Activated naive CD4-positive, alpha-beta T cell treated with anti-CD3 and anti-CD28 coated beads, Interleukin-2, amount 10 ng/mL, durations not matched to agents 7 days and 5 days (primary cell): ENCODE data around the gene VEZF1.
"Not testable (repeated sequence)": the region's sequence is repeated elsewhere in the genome, so short reads cannot be mapped to it uniquely, and the experiment has no call there.

Experiments
- CTCF ChIA-PET: fragments of 350-600 bp; sonication (Branson Sonifier 250); formaldehyde crosslinking; loops from one replicate; lab custom pipeline; 2021; ENCODE audit warnings: antibody characterized with exemption; lab: Charles Lee
- DNase-seq: peaks from one replicate; pipeline ENCODE4 v3.0.0-alpha.2; 2020
- H3K27ac Mint-ChIP-seq: one replicate; pipeline ENCODE4 v1.8.0; 2021; ENCODE audit warnings: mild to moderate bottlenecking, moderate library complexity, mixed read lengths
- H3K27me3 Mint-ChIP-seq: one replicate; pipeline ENCODE4 v1.8.0; 2021; ENCODE audit warnings: mild to moderate bottlenecking, mixed read lengths
- H3K36me3 Mint-ChIP-seq: one replicate; pipeline ENCODE4 v1.8.0; 2021; ENCODE audit warnings: mixed read lengths
- H3K4me1 Mint-ChIP-seq: one replicate; pipeline ENCODE4 v1.8.0; 2021; ENCODE audit warnings: mixed read lengths
- H3K4me3 Mint-ChIP-seq: one replicate; pipeline ENCODE4 v1.8.0; 2021; ENCODE audit warnings: mild to moderate bottlenecking, moderate library complexity, mixed read lengths
- H3K9me3 Mint-ChIP-seq: one replicate; pipeline ENCODE4 v1.8.0; 2021; ENCODE audit warnings: mixed read lengths

Gene VEZF1

DNA sequence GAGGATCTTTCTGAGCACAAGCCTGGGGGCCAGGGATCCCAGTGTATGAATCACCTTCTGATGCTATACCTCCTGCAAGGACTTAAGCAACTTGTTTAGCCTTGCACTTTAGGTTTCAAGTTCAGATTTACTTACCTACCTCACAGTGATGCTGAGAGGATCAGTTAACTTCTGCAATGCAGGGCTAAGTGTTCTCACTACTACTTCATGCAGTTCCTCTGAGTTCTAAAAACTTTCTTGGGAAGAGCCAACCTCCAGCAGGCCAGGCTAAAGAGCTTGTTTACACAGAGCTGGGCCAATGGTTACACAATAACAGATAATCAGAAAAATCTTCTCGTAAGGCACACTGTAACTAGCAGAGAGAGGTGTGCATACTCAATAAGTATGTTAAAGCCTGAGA, 13.0 kb downstream of the VEZF1 start:
- Mint-ChIP-seq H3K27me3 (no peaks in the 10 kb centered on the region), H3K9me3 (no peaks in the 10 kb centered on the region), H3K4me1 (no peaks in the 10 kb centered on the region), H3K36me3 (peaks cover 46% of the 10 kb centered on the region), H3K27ac (no peak overlapping the region), H3K4me3 (no peak overlapping the region)
- CTCF ChIA-PET: interaction anchor here (0.8 to 1.2 kb wide), 3 partner anchors 24 to 118 kb away, joined by 3 to 4 read pairs (median 3); no protein-coding TSS in a partner anchor
- no peak for DNase-seq

DNA sequence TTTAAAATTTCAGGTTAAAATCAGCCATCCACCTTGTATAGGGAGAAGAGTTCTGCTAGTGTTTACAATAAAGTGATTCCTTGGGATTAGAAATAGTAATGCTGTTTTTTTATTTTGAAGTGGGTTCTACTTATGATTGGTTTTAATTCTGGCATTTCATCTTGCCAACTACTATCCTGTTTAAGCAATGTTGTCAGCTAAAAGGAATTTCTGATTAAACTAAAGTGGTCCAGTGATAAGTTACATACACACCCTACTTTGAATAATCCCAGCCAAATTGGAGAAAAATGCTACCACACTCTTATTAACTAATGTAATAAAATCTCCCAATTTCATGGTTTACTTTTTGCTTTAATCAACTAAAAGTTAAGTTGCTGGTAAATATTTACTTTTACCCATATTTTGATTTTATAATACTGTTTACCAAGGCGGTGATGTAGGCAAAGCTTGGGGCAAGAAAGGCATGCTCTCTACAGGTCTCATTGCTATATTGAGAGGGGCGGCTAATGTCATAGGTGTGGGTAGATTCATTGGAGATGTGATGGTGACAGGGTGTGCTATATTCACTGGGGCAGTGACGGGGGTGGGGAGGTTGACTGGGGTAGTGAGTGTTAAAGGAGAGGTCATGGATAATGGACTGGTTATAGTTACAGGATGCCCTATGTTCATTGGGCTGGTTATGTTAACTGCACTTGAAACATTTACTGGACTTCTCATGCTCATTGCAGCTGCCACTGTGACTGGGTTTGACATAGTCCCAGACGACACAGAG, 13.8 kb downstream of the VEZF1 start:
- peaks cover 44% of the 10 kb centered on the region for H3K36me3 Mint-ChIP-seq
- CTCF ChIA-PET: interaction anchor here (1.2 kb wide), 1 partner anchor 57 kb away, joined by 3 read pairs; no protein-coding TSS in a partner anchor
- not testable (repeated sequence) for DNase-seq, H3K27ac Mint-ChIP-seq, H3K4me1 Mint-ChIP-seq, H3K4me3 Mint-ChIP-seq, H3K27me3 Mint-ChIP-seq, H3K9me3 Mint-ChIP-seq

DNA sequence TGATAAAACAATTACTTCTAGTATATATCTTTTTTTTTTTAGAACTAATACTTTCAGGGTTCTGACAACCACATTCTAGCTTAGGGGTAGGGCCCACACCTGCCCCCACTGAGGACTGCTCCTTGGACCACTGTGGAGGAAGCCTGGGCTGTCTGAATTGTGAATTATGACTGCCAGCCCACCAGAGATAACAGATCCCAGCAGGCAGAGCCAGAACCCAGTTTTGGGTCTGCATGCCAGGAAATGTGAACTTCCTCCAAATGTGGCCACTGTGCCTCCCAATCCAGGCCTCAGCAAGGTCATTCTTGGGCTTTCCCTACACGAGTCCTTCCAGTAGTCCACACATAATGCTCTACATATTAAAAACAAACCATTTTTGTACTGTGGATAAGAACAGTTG, 15.9 kb downstream of the VEZF1 start:
- H3K4me1 Mint-ChIP-seq: no peaks in the 10 kb centered on the region
- H3K27me3 Mint-ChIP-seq: peaks cover 14% of the 10 kb centered on the region
- peaks cover 32% of the 10 kb centered on the region for H3K36me3 Mint-ChIP-seq
- no peak overlapping the region for H3K27ac Mint-ChIP-seq
- CTCF ChIA-PET: interaction anchor here (0.6 kb wide), 1 partner anchor 250 kb away, joined by 4 read pairs; no protein-coding TSS in a partner anchor
- H3K9me3 Mint-ChIP-seq: no peaks in the 10 kb centered on the region
- no peak for DNase-seq
- H3K4me3 Mint-ChIP-seq: no peak overlapping the region

DNA sequence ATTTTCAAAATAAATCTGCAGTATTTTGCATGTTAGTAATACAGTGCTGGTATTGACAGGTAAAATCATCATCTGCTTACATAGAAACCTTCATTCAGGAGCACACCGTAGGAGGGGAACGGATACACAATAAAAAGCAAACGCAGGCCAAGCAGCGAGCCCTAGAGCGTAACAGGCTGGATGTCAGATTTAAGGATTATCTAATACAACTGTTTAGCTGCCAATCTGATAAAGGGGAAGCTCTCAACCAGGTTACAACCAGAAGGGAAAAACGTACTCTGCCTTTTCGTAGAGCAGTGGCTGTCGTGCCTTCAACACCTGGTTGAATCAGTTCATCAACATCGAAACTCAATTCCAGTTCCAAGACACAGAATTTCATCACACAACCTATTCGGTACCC, 16.5 kb downstream of the VEZF1 start:
- Mint-ChIP-seq H3K4me3 (no peak overlapping the region), H3K27me3 (peaks cover 14% of the 10 kb centered on the region), H3K4me1 (no peaks in the 10 kb centered on the region), H3K36me3 (peaks cover 26% of the 10 kb centered on the region), H3K9me3 (no peaks in the 10 kb centered on the region), H3K27ac (no peak overlapping the region)
- DNase-seq: no peak
- CTCF ChIA-PET: interaction anchor here (0.6 to 1.6 kb wide), 3 partner anchors 23 to 250 kb away, joined by 3 to 4 read pairs (median 3); no protein-coding TSS in a partner anchor

DNA sequence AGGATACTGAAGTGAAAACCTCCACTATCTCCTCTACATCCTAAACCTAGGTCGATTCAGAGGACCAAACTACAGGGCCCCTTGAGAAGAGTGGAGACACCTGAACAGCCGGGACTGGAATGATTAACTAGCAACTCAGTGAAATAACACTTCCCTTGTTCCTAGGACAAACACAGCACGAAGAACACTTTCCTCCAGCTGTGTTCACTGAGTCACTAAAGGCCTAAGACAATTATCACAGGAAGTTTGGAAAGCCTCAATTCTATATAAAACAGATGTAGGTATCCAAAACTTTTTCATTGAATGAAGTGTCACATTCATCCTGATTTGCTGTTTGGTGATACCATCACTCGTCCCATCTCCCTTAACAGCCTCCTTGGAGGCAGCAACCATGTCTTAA, 17.3 kb downstream of the VEZF1 start:
- Mint-ChIP-seq H3K27me3 (peaks cover 20% of the 10 kb centered on the region), H3K4me3 (no peak overlapping the region), H3K36me3 (peaks cover 19% of the 10 kb centered on the region), H3K9me3 (no peaks in the 10 kb centered on the region), H3K4me1 (no peaks in the 10 kb centered on the region), H3K27ac (no peak overlapping the region)
- no peak for DNase-seq
- CTCF ChIA-PET: interaction anchor here (0.7 to 1.6 kb wide), 3 partner anchors 15 to 137 kb away, joined by 3 read pairs; partner anchors contain the start of gene CUEDC1

DNA sequence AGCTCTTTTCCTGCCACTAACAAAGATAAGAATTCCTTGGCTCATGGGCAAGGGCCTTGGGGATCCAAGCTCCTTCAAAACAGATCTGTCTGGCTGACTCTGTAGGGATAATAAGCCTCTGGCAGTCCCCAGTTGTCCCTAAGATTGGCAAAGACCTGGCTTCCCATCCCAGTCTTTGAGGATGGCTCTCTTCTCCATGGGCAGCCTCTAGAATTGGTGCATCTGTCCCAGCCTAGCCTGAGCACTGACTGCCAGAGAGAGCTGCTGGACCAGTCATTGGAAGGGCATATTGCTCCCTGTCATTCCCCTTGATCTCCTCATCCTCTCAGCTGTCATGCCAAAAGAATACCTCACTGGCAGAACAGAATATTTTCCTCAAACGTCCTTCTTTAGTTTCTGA, 19.6 kb downstream of the VEZF1 start:
- H3K27me3 Mint-ChIP-seq: peaks cover 20% of the 10 kb centered on the region
- H3K4me3 Mint-ChIP-seq: no peak overlapping the region
- peaks cover 4% of the 10 kb centered on the region for H3K36me3 Mint-ChIP-seq
- H3K9me3 Mint-ChIP-seq: no peaks in the 10 kb centered on the region
- CTCF ChIA-PET: interaction anchor here (0.7 kb wide), 1 partner anchor 146 kb away, joined by 3 read pairs; no protein-coding TSS in a partner anchor
- H3K27ac Mint-ChIP-seq: no peak overlapping the region
- DNase-seq: no peak
- H3K4me1 Mint-ChIP-seq: no peaks in the 10 kb centered on the region

DNA sequence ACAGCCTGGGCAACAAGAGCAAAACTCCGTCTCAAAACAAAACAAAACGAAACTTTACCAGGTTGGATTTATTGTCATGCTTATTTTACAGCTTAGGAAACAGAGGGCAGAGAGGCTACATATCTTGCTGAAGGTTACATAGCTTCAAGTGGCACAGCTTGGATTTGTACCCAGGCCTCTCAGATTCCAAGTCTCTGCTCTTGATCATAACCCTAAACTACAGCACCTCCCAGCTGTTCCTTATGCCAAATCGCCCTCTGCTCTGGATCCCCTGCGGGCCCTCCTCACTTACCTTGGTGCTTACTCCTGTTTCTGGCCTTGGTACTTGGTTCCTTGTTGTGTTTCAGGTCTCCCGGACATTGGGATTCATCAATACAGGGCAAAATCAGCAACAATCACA, 21.2 kb downstream of the VEZF1 start:
- Mint-ChIP-seq H3K36me3 (no peaks in the 10 kb centered on the region), H3K9me3 (no peaks in the 10 kb centered on the region), H3K27ac (no peak overlapping the region), H3K27me3 (peaks cover 27% of the 10 kb centered on the region), H3K4me1 (no peaks in the 10 kb centered on the region), H3K4me3 (no peak overlapping the region)
- CTCF ChIA-PET: no interaction called here
- no peak for DNase-seq

DNA sequence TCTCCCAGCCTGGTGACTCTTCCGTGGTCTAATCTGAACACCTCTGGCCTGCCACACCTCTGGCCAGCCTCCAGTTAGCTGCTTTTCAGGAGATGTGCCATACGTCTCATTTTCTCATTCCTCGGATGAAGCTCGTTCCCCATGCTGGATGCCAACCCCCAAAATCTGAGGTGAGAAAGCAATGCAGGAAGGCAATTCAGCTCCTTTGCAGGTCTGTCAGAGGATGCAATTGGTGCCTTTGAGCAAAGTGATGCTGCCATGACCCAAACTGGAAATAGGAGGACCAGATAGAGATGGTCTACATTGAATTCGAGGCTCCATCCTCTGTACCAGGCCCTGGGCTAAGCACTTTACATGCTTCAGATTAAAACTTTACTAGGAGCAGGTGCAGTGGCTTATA, 21.8 kb downstream of the VEZF1 start:
- no peaks in the 10 kb centered on the region for H3K36me3 Mint-ChIP-seq
- DNase-seq: no peak
- no peaks in the 10 kb centered on the region for H3K9me3 Mint-ChIP-seq
- H3K4me1 Mint-ChIP-seq: no peaks in the 10 kb centered on the region
- H3K27me3 Mint-ChIP-seq: peaks cover 29% of the 10 kb centered on the region
- no peak overlapping the region for H3K4me3 Mint-ChIP-seq
- CTCF ChIA-PET: no interaction called here
- H3K27ac Mint-ChIP-seq: no peak overlapping the region

DNA sequence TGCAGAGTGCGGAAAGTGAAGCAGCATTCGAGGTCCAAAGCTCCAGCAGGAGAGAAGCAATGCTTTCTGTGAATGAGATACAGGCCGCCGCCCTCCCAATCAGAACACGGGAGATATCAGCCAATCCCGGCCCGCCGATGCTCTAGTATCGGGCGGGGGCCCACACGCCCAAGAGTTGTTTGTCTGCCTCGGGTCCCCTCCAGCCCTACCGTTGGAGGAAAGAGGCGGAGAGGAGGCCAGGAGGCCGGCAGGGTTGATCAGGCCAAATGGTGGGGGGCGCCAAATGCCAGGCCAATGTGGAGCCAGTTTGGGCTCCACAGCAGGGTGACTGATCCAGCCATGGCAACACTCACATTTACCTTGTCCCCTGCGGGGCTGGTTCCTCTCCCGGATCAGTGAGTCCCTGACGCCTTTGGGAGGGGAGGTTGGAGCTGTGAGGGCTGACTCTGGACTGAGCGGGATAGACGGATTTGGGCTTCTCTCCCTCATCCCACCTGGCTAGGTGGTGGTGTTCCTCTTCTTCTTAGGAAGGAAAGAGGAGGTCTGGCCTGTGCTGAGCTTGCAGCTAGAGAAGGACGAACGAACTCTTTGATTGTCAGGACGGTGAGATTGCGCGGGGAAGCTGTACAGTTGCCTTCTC, 22.4 kb downstream of the VEZF1 start:
- Mint-ChIP-seq H3K4me1 (no peaks in the 10 kb centered on the region), H3K27me3 (peaks cover 35% of the 10 kb centered on the region), H3K27ac (no peak overlapping the region), H3K9me3 (no peaks in the 10 kb centered on the region), H3K36me3 (no peaks in the 10 kb centered on the region), H3K4me3 (no peak overlapping the region)
- CTCF ChIA-PET: no interaction called here
- no peak for DNase-seq

DNA sequence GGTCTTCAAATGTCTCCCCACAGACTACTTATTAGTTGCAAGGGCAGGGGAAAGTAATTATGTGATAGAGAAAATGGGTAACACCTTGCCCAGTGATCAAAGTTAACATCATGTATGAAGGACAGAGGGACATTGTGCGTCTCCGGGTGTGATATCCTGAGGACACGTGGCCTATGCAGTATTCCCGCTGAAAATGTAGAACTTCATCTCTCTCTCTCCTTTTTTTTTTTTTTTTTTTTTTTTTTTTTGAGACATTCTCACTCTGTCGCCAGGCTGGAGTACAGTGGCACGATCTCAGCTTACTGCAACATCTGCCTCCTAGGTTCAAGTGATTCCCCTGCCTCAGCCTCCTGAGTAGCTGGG, 24.9 kb downstream of the VEZF1 start:
- Mint-ChIP-seq H3K27ac (no peak overlapping the region), H3K4me1 (no peaks in the 10 kb centered on the region), H3K4me3 (no peak overlapping the region), H3K36me3 (no peaks in the 10 kb centered on the region), H3K9me3 (no peaks in the 10 kb centered on the region), H3K27me3 (peaks cover 56% of the 10 kb centered on the region)
- DNase-seq: no peak
- CTCF ChIA-PET: no interaction called here

DNA sequence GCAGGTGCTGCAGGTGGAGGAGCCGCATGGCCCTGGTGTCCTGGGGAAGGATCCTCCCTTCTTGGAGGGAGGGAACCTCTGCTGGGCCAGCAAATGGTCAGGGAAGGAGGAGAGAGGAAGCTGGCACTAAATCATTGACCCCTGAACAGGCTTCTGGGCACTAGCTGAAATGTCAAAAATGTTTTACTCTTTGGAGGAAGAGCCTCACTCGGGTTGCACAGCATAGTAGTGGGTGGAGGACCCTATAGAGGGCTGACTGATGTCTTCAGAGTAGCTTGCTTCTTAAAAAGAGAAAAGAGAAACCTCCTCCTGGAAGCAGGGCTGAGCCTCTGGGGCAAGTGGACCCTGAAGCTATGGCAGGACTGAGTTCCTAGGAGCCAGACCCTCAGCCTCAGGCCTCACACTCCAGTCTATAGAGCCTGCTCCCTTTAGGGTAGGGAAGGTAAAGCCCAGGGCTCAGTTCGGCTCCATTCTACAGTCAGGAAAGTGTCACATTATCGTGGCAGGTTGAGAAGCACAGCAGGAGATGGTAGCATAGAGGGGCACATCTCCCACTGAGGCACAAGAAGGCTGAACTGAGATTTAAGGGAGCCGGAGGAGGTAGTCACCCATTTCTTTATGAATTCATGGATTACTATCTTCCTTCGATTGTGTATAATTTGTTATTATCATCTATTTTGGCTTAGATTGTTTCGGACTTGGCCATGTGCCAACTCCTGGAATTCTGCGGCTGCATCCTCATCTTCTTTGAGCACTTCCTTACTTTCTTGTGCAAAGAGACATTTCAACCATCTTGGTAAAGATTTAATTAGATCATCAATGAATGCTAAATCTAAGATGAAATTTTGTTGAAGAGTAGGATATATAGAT, 25.5 kb downstream of the VEZF1 start:
- Mint-ChIP-seq H3K4me3 (no peak overlapping the region), H3K9me3 (no peaks in the 10 kb centered on the region), H3K36me3 (no peaks in the 10 kb centered on the region), H3K27me3 (peaks cover 56% of the 10 kb centered on the region), H3K27ac (no peak overlapping the region), H3K4me1 (no peaks in the 10 kb centered on the region)
- CTCF ChIA-PET: no interaction called here
- DNase-seq: no peak

DNA sequence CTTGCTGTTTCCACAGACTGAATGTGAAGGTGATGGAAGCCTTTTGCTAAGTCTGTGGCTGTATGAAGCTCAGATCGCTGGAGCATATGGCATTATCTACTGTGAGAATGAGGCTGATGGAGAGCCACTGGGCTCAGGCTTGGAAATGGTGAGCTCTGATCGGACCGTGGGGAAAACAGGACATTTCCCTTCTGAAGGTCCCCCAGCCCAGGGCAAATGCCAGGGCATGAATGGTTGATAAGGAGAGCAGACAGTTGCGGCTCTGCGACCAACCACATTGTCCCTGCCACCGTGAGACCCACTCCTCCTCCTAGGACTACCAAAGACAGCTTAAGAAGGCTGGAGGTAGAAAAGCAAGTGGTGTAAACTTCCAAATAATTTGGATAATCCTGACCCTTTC, 28.1 kb downstream of the VEZF1 start:
- peaks cover 69% of the 10 kb centered on the region for H3K27me3 Mint-ChIP-seq
- no peak overlapping the region for H3K4me3 Mint-ChIP-seq
- CTCF ChIA-PET: no interaction called here

DNA sequence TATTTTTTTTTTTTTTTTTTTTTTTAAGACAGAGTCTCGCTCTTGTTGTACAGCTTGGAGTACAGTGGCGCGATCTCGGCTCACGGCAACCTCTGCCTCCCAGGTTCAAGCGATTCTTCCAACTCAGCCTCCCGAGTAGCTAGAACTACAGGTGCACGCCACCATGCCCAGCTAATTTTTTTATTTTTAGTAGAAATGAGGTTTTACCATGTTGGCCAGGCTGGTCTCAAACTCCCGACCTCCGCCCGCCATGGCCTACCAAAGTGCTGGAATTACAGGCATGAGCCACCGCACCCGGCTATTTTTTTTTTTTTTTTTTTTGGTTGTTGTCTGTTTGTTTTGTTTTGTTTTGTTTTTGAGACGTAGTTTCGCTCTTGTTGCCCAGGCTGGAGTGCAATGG, 29.7 kb downstream of the VEZF1 start:
- H3K9me3 Mint-ChIP-seq, H3K27ac Mint-ChIP-seq, DNase-seq, H3K4me3 Mint-ChIP-seq, H3K36me3 Mint-ChIP-seq, CTCF ChIA-PET: not testable (repeated sequence)
- Mint-ChIP-seq H3K27me3 (peaks cover 80% of the 10 kb centered on the region), H3K4me1 (peaks cover 15% of the 10 kb centered on the region)

More for the DNA sequence above, 28.1 kb downstream of the VEZF1 start:
- no peak for DNase-seq
- H3K4me1 Mint-ChIP-seq: peaks cover 13% of the 10 kb centered on the region
- H3K9me3 Mint-ChIP-seq: no peaks in the 10 kb centered on the region
- H3K36me3 Mint-ChIP-seq: no peaks in the 10 kb centered on the region
- no peak overlapping the region for H3K27ac Mint-ChIP-seq

DNA sequence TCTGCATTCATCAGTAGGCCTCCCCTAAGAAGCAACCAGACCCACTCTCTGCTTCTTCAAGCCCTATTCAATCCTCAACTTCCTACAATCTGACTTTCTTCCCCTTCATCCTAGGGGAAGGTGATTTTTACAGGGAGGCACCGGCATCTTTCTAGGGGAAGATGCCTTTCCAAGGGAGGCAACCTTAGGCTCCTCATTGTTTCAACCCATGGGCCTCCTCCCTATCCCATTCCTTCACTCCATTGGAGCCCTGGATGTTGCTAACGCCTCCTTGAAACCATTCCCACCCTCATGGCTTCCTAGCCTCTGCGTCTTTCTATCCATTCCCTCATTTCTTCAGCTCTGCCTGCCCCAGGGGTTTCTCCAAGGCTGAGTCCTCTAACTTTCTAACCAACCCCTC, 30.2 kb downstream of the VEZF1 start:
- CTCF ChIA-PET: no interaction called here
- no peaks in the 10 kb centered on the region for H3K36me3 Mint-ChIP-seq
- no peak overlapping the region for H3K4me3 Mint-ChIP-seq
- peaks cover 85% of the 10 kb centered on the region for H3K27me3 Mint-ChIP-seq
- H3K4me1 Mint-ChIP-seq: peaks cover 15% of the 10 kb centered on the region
- H3K9me3 Mint-ChIP-seq: no peaks in the 10 kb centered on the region
- DNase-seq: no peak
- H3K27ac Mint-ChIP-seq: peak overlapping the region; percentile 67
